T-helper 1 cell (primary cell): ENCODE results near the gene FER.
"Not testable (repeated sequence)": the region's sequence is repeated elsewhere in the genome, so short reads cannot be mapped to it uniquely, and the experiment has no call there.

Source experiments
- DNase-seq, 5 donors: peaks; one replicate each; pipeline ENCODE4 v3.0.0-alpha.2; 2012 to 2020

The FER gene

GRCh38 chr5:108884736-108885135 is 137.0 kb downstream of the FER start:
- DNase-seq = no peak

GRCh38 chr5:108898257-108898656 is 150.6 kb downstream of the FER start:
- no peak for DNase-seq

DNA sequence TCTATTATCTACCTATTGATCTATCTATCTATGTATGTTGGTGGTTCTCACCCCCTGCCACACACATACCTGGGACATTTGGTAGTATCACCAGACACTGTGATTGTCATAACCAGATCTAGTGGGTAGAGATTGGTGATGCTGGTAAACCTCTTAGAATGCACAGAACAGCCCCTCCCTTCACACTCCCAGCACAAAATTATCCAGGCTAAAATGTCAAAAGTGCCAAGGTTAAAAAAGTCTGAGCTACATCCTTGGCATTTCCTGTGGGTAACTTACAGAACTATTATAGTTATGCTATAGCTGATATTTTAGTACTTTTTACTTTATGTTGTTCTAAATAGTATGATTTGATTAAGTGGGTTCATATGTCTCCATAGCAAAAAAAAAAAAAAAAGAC is 151.0 kb downstream of the FER start:
- no peak for DNase-seq

GRCh38 chr5:108899244-108899643 is 151.5 kb downstream of the FER start:
- DNase-seq = not testable (repeated sequence)

DNA sequence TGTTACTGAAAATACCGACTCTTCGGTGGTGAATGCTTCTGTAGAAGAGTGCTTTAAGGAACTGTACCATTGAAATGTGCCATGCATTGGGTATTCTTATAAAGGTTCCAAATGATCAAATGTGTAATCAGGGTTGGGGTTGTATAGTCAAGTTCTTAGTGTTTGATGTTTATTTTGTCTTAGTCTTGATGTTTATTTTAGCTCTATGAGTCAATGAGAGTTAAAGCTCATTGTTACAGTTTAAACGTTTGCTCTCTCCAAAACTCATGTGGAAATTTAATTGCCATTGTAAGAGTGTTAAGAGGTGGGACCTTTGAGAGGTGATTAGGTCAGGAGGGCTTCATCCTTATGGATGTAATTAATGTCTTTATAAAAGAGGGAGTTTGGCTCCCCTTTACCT is 153.0 kb downstream of the FER start:
- DNase-seq = no peak

DNA sequence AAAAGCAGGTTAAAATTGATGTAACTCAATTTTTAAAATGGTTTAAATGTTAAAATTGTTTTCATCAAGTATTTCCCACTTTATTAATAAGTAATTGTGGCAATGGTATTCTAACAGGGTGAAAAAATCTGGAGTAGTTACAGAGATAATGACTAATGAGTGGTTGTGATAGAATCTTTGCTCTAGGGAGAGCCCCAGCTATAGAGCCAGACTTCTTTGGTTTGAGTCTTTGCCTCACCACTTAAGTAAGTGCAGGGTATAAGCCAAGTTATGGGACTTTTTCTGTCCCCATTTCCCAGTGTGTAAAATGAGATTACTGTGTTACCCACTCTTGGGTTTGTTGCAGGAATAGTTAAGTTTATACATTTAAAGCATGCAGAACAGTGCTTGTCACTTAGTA is 158.1 kb downstream of the FER start:
- DNase-seq = no peak

DNA sequence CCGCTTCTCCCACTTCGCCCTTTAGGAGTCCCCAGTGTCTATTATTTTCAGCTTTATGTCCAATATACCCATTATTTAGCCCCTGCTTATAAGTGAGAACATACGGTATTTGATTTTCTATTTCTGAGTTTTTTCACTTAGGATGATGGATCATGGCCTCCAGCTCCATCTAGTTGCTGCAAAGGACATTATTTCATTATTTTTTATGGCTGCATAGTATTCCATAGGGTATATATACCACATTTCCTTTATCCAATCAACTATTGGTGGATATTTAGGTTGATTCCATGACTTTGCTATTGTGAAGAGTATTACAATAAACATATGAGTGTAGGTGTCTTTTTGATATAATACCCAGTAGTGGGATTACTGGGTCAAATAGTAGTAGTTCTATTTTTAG is 162.9 kb downstream of the FER start:
- DNase-seq = no peak

DNA sequence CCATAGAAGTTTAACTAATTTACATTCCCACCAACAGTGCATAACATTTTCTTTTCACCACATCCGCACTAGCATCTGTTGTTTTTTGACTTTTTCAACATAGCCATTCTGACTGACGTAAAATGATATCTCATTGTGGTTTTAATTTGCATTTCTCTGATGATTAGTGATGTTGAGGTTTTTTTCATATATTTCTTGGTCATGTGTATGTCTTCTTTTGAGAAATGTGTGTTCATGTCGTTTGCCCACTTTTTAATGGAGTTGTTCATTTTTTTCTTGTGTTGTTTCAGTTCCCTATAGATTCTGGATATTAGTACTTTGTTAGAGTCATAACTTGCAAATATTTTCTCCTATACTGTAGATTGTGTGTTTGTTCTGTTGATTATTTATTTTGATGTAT is 163.4 kb downstream of the FER start:
- DNase-seq = no peak

- DNase-seq = no peak
Measured at GRCh38 chr5:108917596-108917995, 169.9 kb downstream of the FER start.

DNA sequence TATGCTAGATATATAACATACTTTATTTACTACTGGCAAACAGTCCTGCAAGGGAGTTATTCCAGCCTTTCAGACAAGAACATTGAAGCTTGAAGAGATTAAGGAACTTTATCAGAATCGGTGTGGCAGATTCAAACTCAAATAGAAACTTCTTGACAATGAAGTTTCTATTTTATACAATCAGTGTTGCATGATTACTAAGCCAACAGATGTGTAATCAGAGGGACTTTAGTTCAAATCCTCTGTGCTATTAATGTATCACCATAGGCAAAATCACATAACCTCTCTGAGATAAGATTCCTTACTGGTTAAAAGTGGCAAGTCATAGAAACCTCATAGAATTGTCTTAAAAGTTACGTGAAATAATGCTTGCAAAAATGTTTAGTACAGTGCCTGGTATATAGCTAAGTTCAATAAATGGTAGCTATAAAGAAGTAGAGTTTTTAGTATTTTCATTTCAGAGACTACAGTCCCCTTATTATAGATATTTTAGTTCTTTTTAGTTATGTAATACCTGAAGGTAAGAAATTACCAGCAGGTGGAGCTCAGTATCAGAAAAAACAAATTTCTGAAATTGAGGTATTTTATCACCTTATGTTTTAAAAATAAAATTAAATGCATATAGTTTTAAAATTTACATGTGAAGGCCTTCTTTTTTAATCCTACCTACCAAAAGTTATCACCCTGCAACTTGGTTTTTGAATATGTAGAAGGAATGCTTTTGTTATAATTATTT is 172.1 kb downstream of the FER start:
- no peak for DNase-seq

DNA sequence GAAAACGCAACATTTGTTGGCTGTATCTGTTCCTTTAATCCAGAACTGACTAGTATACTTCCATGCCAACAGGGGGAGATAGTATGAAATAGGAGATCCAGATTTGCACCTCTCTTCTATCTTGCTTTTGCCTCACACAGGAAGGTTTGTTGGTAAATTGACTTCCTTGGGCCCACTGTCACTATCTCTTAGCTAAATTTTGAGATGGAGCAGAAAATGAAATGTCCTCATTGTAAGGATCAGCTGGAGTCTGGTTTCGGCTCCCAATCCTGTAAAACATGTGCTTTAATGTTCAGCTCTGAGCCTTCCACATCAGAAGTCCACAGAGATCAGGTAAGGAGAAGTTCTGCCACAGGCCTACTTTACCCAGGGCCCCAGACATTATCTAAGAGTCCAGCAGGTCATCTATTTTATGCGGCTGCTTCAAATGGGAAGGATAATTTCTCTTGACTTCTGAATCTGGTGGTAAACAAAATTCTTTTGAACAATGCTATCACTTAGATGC is 176.8 kb downstream of the FER start:
- no peak for DNase-seq

DNA sequence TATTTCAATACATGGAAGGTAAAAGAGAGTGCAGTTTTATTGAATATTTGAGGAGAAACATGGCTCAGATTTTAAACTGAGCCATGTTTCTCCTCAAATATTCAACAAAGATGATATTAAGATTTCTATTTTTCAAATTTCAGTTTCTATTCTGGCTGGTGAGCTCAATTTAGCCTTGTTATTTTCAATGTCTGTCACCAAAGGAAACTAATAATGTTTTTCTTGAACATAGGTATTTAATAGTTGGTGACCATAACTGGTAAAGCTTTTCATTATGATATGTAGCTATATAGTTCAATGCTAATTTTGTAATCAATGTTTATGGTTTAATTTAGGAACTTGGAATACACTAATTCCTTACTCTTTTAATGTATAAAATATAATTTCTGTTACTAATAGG is 177.4 kb downstream of the FER start:
- no peak for DNase-seq

DNA sequence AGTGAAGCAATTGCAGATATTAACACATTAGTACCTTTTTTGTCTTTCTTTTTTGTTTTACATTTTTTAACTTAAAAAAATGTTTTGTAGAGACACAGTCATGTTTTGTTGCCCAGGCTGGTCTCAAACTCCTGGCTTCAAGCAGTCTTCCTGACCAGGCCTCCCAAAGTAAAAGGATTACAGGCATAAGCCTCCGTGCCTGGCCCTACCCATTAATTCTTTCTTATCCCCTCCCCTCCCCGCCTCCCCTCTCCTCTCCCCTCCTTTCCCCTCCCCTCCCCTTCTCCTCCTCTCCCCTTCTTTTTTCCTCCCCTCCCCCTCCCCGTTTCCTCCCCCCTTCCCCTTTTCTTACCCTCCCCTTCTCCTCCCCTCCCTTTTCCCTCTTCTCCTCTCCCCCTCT is 182.4 kb downstream of the FER start:
- DNase-seq = no peak

DNA sequence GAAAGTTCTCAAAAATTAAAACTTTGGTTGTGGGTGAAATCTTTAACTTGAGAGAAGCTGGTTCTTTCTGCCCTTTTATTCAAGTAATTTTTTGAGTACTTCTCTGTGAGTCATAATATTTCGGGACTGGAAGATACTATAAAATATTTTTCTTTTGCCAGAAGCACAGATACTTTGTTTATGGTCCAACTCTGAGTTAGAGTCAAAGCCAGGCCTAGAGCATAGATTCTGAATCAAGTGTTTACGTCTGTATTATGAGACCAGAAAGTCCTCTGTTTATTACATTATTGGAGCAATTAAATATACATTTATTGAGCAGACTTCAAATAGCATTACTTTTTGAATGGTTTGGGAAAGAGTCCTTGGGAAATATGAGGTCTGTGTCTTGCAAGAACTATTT is 187.9 kb downstream of the FER start:
- DNase-seq = no peak

GRCh38 chr5:108937221-108937620 is 189.5 kb downstream of the FER start:
- DNase-seq = no peak

- no peak for DNase-seq
Measured at GRCh38 chr5:108940506-108940905, 192.8 kb downstream of the FER start.

- DNase-seq = no peak
Measured at GRCh38 chr5:108941746-108942145, 194.0 kb downstream of the FER start.

- no peak for DNase-seq
Measured at GRCh38 chr5:108942701-108943100, 195.0 kb downstream of the FER start.

GRCh38 chr5:108945094-108945493 is 197.4 kb downstream of the FER start:
- DNase-seq = no peak

- no peak for DNase-seq
Measured at GRCh38 chr5:108946008-108946407, 198.3 kb downstream of the FER start.

GRCh38 chr5:108947164-108947563 is 199.5 kb downstream of the FER start:
- DNase-seq = no peak

DNA sequence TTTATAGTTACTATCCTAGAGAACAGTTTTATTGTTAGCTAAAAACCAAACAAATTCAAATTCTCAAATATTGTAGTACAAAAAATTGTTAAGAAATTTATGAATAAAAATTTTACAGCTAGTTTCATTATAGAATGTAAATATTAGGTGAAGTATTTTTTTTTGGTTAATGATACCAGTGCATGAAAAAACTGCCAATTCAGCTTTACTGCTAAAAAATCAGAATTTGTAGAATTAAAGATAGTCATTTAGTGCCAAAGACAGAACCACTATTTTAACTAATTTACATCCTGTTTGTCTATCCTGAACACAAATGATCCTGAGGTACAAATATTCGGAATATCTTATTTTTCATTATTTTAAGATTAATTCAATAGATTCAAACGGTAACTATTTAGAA is 202.6 kb downstream of the FER start:
- no peak for DNase-seq

GRCh38 chr5:108953940-108954339 is 206.2 kb downstream of the FER start:
- no peak for DNase-seq

DNA sequence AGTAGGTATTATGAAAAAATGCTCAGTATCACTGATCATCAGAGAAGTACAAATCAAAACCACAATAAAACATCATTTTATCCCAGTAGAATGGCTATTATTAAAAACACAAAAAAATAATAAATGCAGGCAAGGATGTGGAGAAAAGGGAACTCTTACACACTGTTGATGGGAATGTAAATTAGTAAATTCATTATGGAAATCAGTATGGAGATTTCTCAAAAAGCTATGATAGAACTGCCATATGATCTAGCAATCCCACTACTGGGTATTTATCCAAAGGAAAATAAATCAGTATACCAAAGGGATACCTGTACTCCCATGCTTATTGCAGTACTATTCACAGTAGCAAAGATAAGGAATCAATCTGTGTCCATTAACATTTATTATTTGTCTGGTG is 209.6 kb downstream of the FER start:
- no peak for DNase-seq

- no peak for DNase-seq
Measured at GRCh38 chr5:108966910-108967309, 219.2 kb downstream of the FER start.
